Measurements from ENCODE around the gene CASZ1. TPM values are rescaled to one million over a fixed set of nuclear protein-coding genes. Genes with fewer than 3 reads are reported as not detected.

The CASZ1 gene
- total RNA-seq, 1 donor from 2014 or later, result 1.6 TPM

DNA sequence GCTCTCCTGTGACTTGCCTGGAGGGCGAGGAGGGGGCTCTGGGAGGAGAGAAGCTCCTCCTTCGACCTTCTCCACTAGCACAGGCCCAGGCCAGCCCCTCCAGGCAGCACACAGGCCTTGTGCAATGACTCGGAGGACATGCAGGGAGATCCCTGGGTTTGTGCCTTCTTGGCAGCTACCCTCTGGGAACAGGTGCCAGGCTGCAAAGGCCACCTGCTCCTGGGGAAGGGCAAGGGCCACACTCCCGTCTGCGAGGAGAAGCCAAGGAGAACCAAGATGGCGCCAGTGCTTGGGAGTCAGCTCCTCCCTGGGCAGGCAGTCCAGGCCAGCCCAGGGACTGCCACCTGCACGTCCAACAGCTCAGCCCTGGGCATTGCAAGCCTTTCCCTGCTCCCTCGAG is 15.3 kb downstream of the CASZ1 start:
- DNase-seq (ENCODE audit: low spot score in 2 of 2), result no peak

DNA sequence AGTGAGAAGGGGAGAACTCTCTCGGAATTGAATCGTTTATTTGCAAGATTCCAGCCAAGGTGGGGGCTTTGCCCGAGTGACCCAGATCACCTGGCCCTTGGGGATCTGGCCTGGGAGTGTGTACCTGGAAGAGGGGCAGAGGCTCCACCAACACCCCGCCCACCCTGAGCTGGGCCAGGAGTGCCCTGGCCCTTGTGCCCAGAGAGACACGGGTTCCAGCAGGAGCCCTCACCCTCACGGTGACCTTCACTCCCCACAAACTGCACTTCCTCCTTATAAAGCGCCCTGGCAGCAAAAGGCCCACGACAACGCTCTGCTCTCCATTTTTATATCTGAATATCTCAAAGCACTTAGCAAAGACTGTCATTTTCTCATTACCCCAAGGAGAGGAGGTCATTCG is 16.6 kb downstream of the CASZ1 start:
- no peak for FAIRE-seq
- no peak for DNase-seq (ENCODE audit: low spot score in 2 of 2)

More for the DNA sequence above, 15.3 kb downstream of the CASZ1 start:
- FAIRE-seq, result no peak

DNA sequence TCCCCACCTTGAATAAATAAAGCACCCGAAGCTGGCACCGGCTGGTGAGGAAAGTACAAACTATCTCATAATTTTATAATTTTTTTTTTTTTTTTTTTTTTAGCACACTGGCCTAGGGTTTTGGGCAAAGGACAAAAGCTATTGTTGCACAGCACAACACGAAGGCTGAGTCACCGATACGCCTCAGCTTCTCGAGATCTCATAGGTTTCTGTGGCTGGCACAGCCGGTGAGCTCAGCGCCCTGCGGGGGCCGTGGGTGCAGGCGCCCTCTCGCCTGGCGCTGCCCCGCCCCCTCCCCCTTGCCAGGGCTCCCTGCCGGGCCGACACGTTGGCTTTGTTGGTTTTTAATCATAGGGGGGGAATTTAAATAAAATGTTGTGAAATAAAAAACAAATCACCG is 17.2 kb downstream of the CASZ1 start:
- no peak for DNase-seq (ENCODE audit: low spot score in 2 of 2)
- no peak for FAIRE-seq

DNA sequence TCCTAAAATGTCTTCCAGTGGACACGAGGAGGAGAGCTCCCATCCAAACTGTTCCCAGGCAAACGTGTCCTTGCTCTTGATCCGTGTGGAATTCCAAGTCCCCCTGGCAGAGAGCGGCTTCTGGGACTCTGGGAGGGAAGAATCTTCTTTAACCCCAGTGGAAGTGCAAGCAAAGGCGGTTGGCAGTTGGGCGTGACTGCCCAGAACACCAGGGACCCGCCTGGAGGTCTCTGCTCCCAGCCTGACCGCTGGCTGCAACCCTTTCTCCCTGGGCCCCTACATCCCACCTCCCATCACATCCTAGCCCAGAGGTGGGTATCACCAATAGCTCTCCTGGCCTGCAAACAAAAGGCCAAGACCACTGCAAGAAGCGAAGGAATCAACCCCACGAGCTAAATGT is 17.8 kb downstream of the CASZ1 start:
- DNase-seq (ENCODE audit: low spot score in 2 of 2), result no peak
- no peak for FAIRE-seq

DNA sequence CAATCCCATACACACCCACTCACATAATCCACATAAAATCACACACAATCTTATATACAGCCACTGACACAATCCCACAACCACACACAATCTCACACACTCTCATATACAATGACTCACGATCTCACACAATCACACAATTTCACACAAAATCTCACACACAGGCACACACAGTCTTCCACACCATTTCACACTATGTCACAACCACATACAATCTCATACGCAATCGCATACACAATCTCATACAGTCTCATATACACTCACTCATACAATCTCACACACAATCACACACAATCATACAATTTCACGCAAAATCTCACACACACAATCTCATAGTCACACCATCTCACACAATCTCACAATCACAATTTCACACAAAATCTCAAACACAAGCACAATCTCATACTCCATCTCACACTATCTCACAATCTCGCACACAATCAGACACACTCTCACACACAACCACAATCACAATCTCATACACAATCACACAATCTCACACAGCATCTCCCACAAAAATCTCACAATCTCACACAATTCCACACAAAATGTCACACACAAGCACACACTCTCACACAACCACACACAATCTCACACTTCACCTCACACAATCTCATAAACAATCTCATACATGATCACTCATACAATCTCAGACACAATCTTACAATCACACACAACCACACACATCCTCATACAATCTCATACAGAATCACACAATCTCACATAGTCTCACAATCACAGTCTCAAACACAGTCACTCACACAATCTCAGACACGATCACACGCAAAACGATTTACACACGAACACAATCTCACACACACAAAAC is 18.5 kb downstream of the CASZ1 start:
- FAIRE-seq (no peak), DNase-seq (ENCODE audit: low spot score in 2 of 2) (no peak)

DNA sequence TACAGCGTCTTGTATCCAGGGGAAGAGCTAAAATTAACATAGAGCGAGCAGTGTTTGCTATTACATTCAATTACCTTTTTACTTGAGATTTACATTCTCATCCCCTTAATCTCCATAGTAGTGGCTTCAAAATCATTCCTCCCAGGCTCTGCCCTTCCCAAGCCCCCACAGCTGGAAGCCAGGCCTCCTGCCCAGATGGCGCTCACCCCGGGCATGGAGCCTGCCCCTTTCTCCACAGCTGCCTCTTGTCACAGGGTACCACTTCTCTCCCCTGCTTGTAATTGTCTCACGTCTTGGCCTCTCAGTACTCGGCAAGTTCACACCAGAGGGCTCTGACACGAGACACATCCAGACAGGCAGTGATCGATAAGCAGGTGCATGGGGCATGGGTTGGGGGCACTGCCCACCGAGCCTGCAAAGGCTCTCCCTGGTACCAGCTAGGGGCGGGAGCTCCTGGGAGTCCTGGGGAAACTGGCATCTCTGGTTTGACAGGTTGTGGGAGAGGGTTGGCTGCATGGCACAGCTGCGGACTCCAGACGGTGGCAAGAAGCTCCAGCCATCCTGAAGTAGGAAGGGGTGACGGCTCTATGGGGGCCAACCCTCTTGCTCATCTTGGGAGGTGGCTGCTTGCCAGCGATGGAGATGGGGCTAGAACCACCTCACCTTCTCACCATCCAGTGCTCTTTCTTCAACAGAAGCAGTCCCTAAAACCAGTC is 20.1 kb downstream of the CASZ1 start:
- FAIRE-seq (no peak), DNase-seq (ENCODE audit: low spot score in 2 of 2) (no peak)

DNA sequence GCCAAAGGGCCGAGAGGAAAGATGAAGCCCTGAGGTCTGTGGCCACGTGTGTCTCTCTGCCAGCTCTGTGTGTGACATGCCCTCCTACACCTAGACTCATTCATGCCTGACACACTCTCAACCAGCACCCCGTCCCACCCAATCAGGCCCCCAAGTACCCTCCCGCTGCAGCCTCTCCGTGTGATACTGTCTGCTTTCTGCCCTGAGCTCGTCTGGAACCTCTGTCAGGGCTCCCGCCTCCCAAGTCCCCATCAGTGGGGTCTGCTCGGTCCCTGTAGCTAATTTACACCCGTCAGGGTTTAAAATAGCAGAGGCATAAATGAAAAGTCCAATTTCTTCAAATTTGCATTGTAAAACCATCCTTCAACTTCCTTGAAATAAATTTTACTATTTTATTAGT is 20.7 kb downstream of the CASZ1 start:
- DNase-seq (ENCODE audit: low spot score in 2 of 2), result no peak

DNA sequence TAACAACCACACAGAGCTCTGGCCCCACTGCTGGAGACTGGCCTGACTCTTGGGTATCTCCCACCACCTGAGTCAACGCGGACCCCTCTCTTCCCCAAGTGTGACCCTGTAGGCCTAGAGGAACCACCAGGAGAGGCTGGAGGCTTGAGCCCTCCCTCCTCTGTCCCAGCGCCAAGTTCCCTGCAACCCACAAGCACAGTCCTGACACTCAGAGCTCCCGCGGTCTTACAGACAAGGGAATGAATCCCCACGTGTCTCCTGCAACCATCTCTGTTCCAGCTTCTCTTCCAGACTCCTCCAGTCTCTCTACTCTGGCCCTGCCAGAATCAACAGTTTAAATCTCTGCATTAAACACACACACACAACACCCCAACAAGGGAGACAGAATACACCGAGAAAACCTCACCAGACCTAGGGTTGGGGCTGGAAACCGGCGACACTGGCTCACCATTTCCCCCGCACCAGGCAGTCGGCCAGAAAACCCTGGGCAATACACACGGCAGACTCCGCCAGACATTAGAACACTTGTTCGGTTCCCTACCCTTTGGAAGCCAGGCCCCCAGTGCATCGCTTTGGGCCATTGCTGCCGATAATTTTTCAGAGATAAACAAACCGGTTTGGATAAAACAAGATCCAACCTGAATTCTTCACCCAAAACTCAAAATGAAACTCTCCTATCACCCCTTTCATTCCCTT is 21.7 kb downstream of the CASZ1 start:
- no peak for FAIRE-seq

More for the DNA sequence above, 20.7 kb downstream of the CASZ1 start:
- FAIRE-seq, result no peak

DNA sequence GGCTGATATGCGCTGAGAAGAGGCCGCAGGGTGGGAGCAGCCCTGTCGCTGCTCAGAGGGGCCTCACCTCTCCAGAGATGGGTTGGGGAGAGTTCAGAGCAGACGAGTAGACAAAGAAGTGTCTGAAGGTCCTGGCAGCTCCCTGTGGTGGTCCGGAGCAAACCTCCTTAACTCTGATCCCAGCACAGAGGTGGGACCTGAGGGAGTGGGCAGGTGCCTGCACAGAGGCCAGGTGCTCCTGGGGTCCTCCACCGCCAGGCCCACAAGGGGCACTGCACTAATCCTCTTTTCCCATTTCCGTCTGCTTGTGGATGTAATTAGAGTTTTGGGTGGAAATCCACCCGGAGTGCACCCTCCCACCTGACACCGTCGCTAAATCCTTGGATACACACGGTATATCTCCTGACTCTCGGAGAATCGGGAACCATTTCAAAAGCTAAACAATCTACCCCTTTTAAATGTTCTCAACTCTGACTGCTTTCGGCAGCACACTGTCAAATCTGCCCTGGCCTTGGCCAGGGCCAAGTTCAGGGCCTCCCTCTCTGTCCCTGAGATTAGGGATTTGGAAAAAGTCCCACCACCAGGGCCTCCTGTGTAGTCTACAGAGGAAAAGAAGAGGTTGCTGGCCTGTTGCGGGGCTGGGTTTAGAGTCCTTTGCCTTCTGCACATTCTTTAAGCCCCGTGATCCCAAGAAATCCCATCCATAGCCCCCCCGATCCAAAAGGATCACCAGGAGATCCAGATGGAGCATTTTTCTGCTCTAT is 22.4 kb downstream of the CASZ1 start:
- no peak for FAIRE-seq
- no peak for DNase-seq (ENCODE audit: low spot score in 2 of 2)

More for the DNA sequence above, 21.7 kb downstream of the CASZ1 start:
- no peak for DNase-seq (ENCODE audit: low spot score in 2 of 2)

DNA sequence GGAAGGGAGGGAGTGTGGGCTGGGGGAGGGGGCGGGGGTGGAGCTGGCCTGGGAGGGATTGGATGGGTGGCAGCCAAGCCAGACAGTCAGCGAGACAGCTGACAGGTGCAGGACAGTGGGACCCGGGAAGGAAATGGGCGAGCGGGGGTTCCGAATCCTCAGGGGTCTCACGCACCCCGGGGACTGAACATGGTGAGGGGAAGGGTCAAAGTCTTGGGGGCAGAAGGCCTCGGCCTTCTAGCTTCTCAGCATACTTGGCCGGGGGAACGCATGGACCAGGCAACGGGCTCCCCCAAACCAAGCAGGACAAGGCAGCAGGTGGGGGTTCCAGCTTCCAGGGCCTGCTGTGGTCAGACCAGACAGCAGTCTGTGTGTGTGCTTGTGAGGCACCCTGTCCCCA is 23.1 kb downstream of the CASZ1 start:
- DNase-seq (ENCODE audit: low spot score in 2 of 2), result no peak
- FAIRE-seq, result no peak

DNA sequence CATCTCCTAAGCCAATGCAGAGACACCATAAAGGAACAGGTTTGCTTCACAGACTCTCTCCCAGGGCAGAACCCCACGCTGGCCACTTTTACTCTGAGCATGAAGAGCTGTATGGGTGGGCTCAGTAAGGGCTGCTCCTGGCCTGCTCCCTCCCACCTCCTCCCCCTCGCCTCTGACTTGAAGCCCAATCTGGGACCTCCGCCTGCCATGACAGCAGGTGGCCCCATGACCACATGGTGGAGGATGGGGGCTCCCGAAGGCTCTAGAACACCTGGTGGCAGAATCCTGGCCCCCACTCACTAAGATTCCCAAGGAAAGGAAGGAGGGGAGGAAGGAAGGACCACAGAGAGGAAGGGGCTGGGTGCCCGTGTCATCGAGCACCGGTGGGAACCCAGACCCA is 23.7 kb downstream of the CASZ1 start:
- DNase-seq (ENCODE audit: low spot score in 2 of 2) (no peak), FAIRE-seq (no peak)

DNA sequence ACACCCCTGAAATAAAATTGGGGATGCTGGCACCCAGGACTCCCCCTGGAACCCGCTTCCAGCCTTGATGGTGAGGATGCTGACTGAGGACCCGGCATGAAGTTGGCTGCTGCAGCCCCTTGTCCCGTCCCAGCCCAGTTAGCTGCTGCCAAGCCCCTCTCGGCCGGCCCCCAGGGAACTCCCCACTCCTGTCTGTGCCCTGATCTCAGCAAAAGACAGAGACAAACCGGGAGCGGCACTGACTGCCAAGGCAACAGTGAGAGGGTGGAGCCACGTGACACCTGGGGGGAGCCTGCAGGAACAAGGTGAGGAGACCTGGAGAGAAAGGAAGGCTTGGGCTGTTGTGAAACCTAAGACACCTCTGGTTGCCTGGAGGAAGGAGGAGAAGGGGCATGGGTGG is 24.7 kb downstream of the CASZ1 start:
- FAIRE-seq, result no peak
- no peak for DNase-seq (ENCODE audit: low spot score in 2 of 2)

DNA sequence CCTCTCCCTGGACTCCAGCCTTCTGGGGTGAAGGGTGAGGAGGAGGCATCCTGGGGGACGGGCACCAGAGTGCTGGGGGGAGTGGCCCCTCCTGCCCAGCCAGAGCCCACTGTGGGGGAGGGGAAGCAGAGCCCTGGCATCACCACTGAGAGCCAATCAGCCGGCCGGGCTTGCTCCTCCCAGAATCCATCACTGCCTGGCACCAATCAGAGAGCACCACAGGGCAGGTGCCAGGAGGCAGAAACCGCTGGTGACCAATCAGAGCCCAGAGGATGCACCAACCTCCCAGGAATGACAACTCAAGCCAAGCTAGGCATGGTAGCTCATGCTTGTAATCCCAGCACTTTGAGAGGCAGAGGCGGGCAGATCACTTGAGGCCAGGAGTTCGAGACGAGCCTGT is 27.9 kb downstream of the CASZ1 start:
- FAIRE-seq (no peak), DNase-seq (ENCODE audit: low spot score in 2 of 2) (no peak)

DNA sequence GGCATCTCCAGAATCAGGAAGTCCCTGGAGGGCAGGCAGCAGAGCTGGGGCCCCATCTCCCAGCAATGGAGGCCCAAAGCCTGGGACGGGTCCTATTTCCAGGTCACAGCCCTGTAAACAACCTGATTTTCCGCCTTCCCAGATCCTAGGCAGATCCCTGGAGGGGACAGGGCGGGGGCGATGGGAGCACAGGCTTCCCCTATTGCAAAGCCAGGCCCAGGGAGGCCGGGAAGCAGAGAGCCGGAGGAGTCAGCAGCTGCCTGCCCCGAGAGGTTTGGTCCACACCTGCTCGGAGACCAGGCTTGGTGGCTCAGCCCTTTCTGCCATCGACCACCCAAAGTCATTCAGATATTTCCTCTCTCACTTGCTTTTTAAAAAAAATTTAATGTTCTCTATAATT is 29.2 kb downstream of the CASZ1 start:
- FAIRE-seq, result no peak
- DNase-seq (ENCODE audit: low spot score in 2 of 2), result no peak

DNA sequence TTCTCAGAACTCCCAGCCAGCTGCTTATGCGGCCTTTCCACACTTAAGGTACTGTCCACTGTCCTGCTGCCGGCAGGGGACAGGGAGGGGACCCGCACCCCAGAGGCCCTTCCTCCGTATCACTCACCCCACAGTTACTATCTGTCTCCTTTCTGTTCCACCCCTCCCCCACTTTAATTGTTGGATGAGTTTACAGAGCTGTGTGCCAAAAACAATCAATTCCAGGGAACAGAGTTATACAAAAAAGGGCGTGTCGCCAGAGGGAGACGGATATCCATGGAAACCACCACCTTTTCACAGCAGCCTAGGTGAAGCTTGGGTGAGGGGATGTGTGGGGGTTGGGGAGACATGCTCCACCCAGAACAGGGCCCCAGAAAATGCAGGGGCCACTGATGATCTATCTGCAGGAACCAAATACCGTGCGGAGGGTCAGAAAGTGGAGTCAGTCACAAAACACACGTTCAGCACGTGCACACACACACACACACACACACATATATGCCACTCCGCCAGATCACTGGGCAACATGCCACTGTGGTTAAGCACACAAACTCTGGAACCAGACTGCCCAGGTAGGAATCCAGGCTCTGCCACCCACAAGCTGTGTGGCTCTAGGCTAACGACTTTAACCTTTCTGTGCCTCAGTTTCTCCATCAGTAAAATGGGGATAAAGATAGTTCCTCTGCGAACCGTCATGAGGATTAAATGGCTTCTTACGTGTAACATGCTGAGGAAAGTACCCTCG is 30.5 kb downstream of the CASZ1 start:
- DNase-seq (ENCODE audit: low spot score in 2 of 2), result no peak
- no peak for FAIRE-seq

DNA sequence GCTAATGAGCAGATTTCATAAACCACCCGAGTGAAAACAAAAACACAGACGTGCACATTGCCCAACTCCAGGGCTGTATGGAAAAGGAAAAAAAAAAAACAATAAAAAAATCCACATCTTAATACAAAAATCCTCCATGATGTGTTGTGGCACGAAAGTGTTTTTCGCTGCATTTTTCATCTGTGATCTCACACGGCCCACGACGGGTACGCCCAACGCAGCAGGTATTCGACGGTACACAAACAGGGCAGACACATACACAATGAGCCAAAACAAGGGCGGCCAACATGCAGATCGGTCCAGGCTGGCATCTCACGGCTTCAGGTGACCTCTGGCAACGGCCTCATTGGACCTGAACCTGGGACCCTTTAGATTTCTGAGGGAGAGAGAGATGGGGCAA is 31.1 kb downstream of the CASZ1 start:
- no peak for FAIRE-seq

DNA sequence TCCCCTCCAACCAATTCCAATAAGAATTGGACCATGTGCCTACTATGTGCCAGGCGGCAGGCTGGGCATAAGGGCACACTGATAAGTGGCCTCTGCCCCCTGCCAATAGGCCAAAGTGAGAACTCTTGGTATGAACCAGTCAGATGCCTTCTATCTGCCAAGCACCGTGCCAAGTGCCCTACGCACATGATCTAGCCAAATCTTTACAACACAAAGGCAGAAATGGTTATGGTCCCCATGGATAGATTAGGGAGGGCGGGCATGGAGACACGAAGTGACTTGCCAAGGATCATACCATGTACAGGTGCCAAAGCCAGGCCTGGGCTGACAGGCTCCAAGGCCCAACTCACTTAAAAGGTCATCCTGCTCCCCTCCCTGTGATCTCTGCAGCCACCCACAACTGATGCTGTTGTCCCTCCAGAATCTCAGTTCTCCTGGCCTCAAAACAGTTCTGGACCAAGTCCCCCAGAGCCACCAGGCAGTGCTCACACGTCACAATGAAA is 32.1 kb downstream of the CASZ1 start:
- no peak for DNase-seq (ENCODE audit: low spot score in 2 of 2)
- no peak for FAIRE-seq

More for the DNA sequence above, 31.1 kb downstream of the CASZ1 start:
- no peak for DNase-seq (ENCODE audit: low spot score in 2 of 2)

DNA sequence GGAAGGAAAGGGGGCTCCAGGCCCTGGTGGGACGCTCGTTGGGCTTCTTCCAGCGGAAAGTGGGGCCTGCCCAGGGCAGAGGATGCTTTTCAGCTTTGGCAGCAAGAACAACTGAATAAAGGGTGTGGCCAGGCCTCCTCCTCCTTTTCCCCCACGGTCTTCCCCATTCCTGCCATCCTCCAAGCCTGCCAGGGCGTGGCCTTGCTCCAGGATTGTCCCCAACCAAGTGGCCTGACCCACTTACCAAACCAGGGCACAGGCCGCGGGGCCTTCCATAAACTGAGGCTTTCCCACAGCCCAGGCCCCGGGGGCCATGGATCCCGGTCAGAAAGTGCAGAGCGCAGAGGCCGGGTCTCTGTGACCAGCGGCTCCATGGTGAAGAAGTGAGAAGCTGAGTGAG is 33.6 kb downstream of the CASZ1 start:
- DNase-seq (ENCODE audit: low spot score in 2 of 2), result no peak
- no peak for FAIRE-seq

DNA sequence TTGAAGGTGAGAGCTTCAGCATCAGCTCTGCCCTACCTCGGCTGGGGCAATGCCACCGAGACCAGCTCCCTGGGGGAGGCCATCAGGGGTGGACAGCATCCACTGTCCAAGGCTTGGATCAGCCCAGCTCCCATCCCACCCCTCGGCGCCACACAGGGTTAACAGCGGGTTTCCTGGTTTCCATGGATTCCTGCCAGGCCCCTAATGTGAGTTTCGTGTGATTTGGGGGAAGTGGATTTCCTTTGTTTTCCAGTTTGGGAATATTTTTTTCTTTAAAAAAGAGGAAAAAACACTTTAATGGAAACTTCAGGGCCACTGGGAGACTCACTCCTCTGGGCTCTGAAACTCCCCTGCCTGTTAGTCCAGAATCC is 34.3 kb downstream of the CASZ1 start:
- DNase-seq (ENCODE audit: low spot score in 2 of 2), result no peak
- FAIRE-seq, result no peak

Data from frontal cortex (tissue), 4 donors.